ENCODE data around the gene GOSR2. TPM values are rescaled to one million over a fixed set of nuclear protein-coding genes. Genes with fewer than 3 reads are reported as not detected.

GOSR2 gene
- total and polyA plus RNA-seq, 9 of the 15 experiments (the other 6 are each of a cell fraction or from before 2014, with no cell fraction given): 32.7 to 96.3 (median 48.9) TPM

GRCh38 chr17:46874906-46875305 lies 48.1 kb upstream of the GOSR2 start:
- Histone ChIP-seq H3K9me3 (replicated peaks; ENCODE audit: control insufficient read depth, insufficient read depth, low read depth, low read length) (no peaks in the 10 kb centered on the region), H3K4me3 (no peak overlapping the region), H3K4me1 (replicated peaks in 1 of 2; ENCODE audit: control insufficient read depth in 2 of 2, insufficient read depth in 2 of 2, low read length in 2 of 2) (peaks cover 0 to 11% of the 10 kb centered on the region in 2 experiments; a peak in 2 of 5 replicates), H3K9me1 (ENCODE audit: control insufficient read depth, insufficient read depth, low read length) (no peaks in the 10 kb centered on the region), H3K27me3 (ENCODE audit: control insufficient read depth in 2 of 2, insufficient read depth in 2 of 2, low read length in 2 of 2) (peaks cover 13 to 45% of the 10 kb centered on the region in 2 experiments; a peak in 4 of 5 replicates), H3K79me2 (ENCODE audit: control insufficient read depth, insufficient read depth, low read length) (no peaks in the 10 kb centered on the region), H3K36me3 (ENCODE audit: control insufficient read depth, insufficient read depth, low read length) (no peaks in the 10 kb centered on the region), H3K27ac (ENCODE audit: extremely low read depth, low read depth, low read length) (no peak overlapping the region), H2AFZ (ENCODE audit: low read depth, low read length) (no peak overlapping the region), H3K9ac (ENCODE audit: insufficient read depth in 1 of 2, low read depth in 2 of 2, low read length in 2 of 2) (no peak overlapping the region), H3K4me2 (ENCODE audit: insufficient read depth, low read length) (no peak overlapping the region), H4K20me1 (replicated peaks; ENCODE audit: control insufficient read depth, insufficient read depth, low read length) (peaks cover 3% of the 10 kb centered on the region)
- no peak for TF ChIP-seq ZFX (CRISPR knock-in tag; IDR thresholded peaks at IDR 0.05)
- BruUV-seq (replicated peaks): no TSS peak
- CTCF ChIA-PET (ENCODE audit: low intra/inter-chr PET ratio): no interaction called here
- WGBS (ENCODE audit: insufficient coverage, low coverage, missing lambda C conversion rate): 44% methylated on average over 14 of the region's 16 CpGs
- POLR2A ChIA-PET: interaction anchor here (0.6 kb wide), 2 partner anchors 319 to 529 kb away, joined by 3 read pairs; no protein-coding TSS in a partner anchor
- DNase-seq (ENCODE audit: extremely low read depth in 1 of 4, low spot score in 3 of 4) (no peak), FAIRE-seq (no peak), ATAC-seq (no peak)
- in situ Hi-C loops (cut with MboI): no loop called here
- intact Hi-C loops (cut with micrococcal nuclease): no loop called here

GRCh38 chr17:46875849-46876352 lies 47.1 kb upstream of the GOSR2 start:
- no peak overlapping the region for H3K27ac ChIP-seq (ENCODE audit: extremely low read depth, low read depth, low read length)
- intact Hi-C loops (cut with micrococcal nuclease) (no loop called here), in situ Hi-C loops (cut with MboI) (no loop called here)
- H3K9ac ChIP-seq (ENCODE audit: insufficient read depth in 1 of 2, low read depth in 2 of 2, low read length in 2 of 2): peak overlapping the region in 1 of 2 experiments; percentile 55; a peak in 1 of 4 replicates
- WGBS (ENCODE audit: insufficient coverage, low coverage, missing lambda C conversion rate): 32% methylated on average over 13 of the region's 13 CpGs
- no peak for FAIRE-seq
- no peaks in the 10 kb centered on the region for H3K9me3 ChIP-seq (replicated peaks; ENCODE audit: control insufficient read depth, insufficient read depth, low read depth, low read length)
- BruUV-seq (replicated peaks): no TSS peak
- no peak overlapping the region for H3K4me3 ChIP-seq
- no peak overlapping the region for H2AFZ ChIP-seq (ENCODE audit: low read depth, low read length)
- H3K4me2 ChIP-seq (ENCODE audit: insufficient read depth, low read length): no peak overlapping the region
- no peak for TF ChIP-seq ZC3H11A (IDR thresholded peaks at IDR 0.05; ENCODE audit: low read depth, low read length)
- TF ChIP-seq THRAP3 (IDR thresholded peaks at IDR 0.05; ENCODE audit: borderline replicate concordance): no peak
- peaks cover 0 to 11% of the 10 kb centered on the region in 2 experiments; a peak in 2 of 5 replicates for H3K4me1 ChIP-seq (replicated peaks in 1 of 2; ENCODE audit: control insufficient read depth in 2 of 2, insufficient read depth in 2 of 2, low read length in 2 of 2)
- H3K27me3 ChIP-seq (ENCODE audit: control insufficient read depth in 2 of 2, insufficient read depth in 2 of 2, low read length in 2 of 2): peaks cover 13 to 36% of the 10 kb centered on the region in 2 experiments; a peak in 4 of 5 replicates
- ATAC-seq: peak; percentile 57
- no peaks in the 10 kb centered on the region for H3K9me1 ChIP-seq (ENCODE audit: control insufficient read depth, insufficient read depth, low read length)
- no peaks in the 10 kb centered on the region for H3K36me3 ChIP-seq (ENCODE audit: control insufficient read depth, insufficient read depth, low read length)
- POLR2A ChIA-PET: interaction anchor here (0.7 to 2.1 kb wide), 2 partner anchors 13 to 19 kb away, joined by 3 to 7 read pairs; no protein-coding TSS in a partner anchor
- no peaks in the 10 kb centered on the region for H3K79me2 ChIP-seq (ENCODE audit: control insufficient read depth, insufficient read depth, low read length)
- DNase-seq (ENCODE audit: extremely low read depth in 1 of 4, low spot score in 3 of 4): no peak
- CTCF ChIA-PET (ENCODE audit: low intra/inter-chr PET ratio): no interaction called here
- H4K20me1 ChIP-seq (replicated peaks; ENCODE audit: control insufficient read depth, insufficient read depth, low read length): peaks cover 3% of the 10 kb centered on the region
